HG02623 (cell line): ENCODE data around the gene AIM2.
A peak's percentile ranks its signal among the peaks of the same experiment; 100 is the strongest.

Source experiments
- ATAC-seq: cut with Tn5 transposase; IDR thresholded peaks from one replicate; pipeline ENCODE4 v1.9.1; 2021; ENCODE audit warnings: moderate library complexity; ENCODE audit not compliant: unreplicated experiment

AIM2 gene

DNA sequence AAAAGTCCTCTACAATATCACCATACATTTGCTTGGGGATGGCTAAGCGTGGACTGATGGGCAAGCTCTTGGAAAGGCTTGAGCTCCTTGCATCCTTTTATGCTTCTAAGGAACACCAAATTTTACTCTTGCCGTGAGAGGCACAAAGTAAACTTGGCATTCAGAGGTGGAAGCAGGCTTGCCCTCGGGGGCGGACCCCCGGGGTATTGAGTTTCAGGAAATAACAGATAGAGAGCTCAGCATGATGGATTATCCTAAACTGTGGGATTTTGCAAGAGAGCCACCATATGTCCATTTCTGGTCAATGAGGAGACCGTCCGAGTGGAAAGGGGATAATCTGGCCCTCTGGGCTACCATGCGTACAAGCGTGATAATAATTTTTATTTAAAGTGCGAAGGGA is 52.8 kb downstream of the AIM2 start:
- no peak for ATAC-seq

DNA sequence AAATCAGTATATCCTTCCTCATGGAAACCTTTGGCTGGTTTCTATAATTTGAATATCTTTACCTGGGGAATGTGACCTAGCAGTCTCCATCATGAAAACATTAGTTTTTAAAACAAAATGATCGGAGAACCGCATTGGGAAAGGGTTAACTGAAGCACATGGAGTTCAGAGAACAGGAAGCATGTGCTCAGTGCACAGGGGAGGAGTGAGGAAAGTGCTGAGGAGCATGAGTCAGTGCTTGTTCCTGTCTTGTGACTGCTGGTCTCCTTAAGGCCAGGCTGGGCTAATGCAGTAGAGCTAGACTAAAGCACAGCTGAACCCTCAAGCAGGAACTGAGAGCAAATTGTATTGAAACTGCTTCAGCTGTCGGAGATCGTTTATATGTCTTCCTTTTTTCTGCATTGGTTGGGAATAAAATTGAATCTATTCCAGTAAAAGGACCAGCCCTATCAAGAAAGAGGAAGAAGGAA is 61.1 kb downstream of the AIM2 start:
- peak; percentile 98 for ATAC-seq

DNA sequence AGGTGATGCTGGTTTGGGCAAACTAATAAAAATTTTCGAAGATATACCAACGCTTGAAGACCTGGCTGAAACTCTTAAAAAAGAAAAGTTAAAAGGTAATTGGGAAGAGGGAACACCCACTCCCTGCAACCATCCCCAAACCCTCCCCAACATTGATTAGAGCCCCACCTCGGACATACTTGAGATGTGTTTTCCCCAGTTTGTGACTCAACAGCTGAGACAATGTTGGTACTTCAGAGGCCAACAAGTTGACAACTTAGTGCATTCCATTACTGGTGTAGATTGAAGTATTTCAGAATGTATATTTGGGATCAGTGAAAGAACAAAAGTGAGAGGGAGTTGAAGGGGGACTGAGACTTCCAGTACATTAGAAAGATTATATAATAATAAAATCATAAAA is 61.7 kb downstream of the AIM2 start:
- no peak for ATAC-seq

DNA sequence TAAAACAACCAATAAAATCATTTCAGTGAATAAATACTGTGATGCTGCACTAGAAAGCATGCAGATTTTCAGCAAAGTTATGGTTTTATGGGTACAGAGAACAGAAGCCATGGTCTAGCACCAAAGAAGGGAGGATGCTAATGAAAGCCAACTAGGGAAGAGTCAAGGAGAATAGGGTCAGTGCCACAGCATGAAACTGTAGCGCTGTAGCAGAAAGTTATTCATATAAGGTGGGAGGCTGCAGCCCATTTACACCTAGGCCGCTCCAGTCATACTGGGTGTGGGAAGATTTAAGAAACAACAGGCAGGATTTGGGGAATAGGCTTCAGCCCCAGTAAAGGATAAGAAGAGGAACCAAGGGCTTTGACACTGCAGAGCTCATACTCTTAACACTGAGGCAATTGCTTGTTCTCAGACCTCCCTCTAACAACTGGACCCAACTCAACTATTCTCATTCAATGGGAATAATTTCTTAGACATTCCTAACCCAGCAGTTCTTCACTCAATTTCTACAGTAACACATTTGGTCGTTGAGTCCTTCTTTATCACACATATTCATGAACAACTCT is 62.5 kb downstream of the AIM2 start:
- ATAC-seq = no peak

DNA sequence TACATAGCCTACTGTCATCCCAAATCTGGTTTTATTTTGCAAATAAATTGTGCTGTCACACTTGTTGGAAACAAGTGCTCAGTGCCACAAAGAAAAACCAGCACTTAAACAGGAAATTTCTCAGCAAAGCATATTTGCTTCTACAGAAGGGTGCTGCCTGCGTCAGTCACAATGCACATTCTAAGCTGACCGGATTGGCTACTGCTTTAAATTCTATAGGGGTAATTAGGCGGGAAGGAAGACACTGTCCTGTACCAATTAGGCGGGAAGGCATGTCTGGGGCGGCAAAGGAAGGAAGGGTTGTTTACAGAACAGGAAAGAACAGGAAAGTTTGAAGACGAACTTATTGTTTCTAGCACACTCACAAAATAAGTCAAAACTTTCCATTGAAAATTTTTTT is 64.1 kb downstream of the AIM2 start:
- ATAC-seq = no peak
